GM12878 (cell line): ENCODE measurements around the gene PRRG4. TPM values are rescaled to one million over a fixed set of nuclear protein-coding genes. Genes with fewer than 3 reads are reported as not detected.

Source experiments
- ATAC-seq: fragments of 200-7000 bp; cut with Tn5 transposase; 3 replicates; pipeline ENCODE4 v1.9.1; 2020; ENCODE audit warnings: mild to moderate bottlenecking, moderate library complexity
- BruUV-seq: library from RNA; stranded (reverse); fragments of 400-500 nt; replicated peaks from 2 replicates; lab custom pipeline; 2021; lab: Mats Ljungman, UMichigan
- CTCF ChIA-PET: fragments of 300-600 bp; sonication (Branson Sonifier 250); formaldehyde crosslinking; extraction: SDS; loops from one replicate; lab custom pipeline; 2021; ENCODE audit warnings: inconsistent platforms; lab: Yijun Ruan, JAX
- POLR2A ChIA-PET: fragments of 350-600 bp; formaldehyde crosslinking; extraction: SDS; loops from one replicate; lab custom pipeline; 2021; ENCODE audit warnings: inconsistent platforms; lab: Charles Lee
- RAD21 ChIA-PET: fragments of 300-600 bp; sonication (Branson Sonifier 250); formaldehyde crosslinking; loops from one replicate; lab custom pipeline; 2023; ENCODE audit warnings: antibody characterized with exemption; ENCODE audit not compliant: unreplicated experiment; lab: Charles Lee
- SMC1A ChIA-PET: fragments of 300-600 bp; sonication (Branson Sonifier 250); formaldehyde crosslinking; loops from one replicate; lab custom pipeline; 2023; ENCODE audit not compliant: unreplicated experiment, uncharacterized antibody; lab: Charles Lee
- DNase-seq: peaks from one replicate; pipeline ENCODE4 v3.0.0-alpha.2; 2011; ENCODE audit warnings: low read depth, low spot score
- FAIRE-seq: peaks from 3 replicates; lab custom pipeline; 2011; peaks lifted over from hg19 to GRCh38; lab: Jason Lieb, UNC
- H2AFZ ChIP-seq: 2 replicates; pipeline ENCODE4 v1.6.0; 2011; ENCODE audit warnings: low read depth, low read length, control low read depth; ENCODE audit not compliant: control insufficient read depth
- H3K27ac ChIP-seq: 2 replicates; pipeline ENCODE4 v1.5.1; 2011; ENCODE audit warnings: control low read depth; ENCODE audit not compliant: control insufficient read depth, insufficient read depth
- H3K27me3 ChIP-seq, 2 experiments: replicated peaks in 1 of 2; 2 replicates each; pipeline versions ENCODE4 v1.6.0 to v1.6.1; 2011; ENCODE audit warnings: low read length in 1 of 2; ENCODE audit not compliant: control insufficient read depth in 2 of 2, insufficient read depth in 2 of 2
- H3K36me3 ChIP-seq, 2 experiments: 2 replicates each; pipeline ENCODE4 v1.5.1; 2011; ENCODE audit warnings: low read length in 1 of 2; ENCODE audit not compliant: control insufficient read depth in 2 of 2, insufficient read depth in 2 of 2
- H3K4me1 ChIP-seq: 2 replicates; pipeline ENCODE4 v1.6.1; 2011; ENCODE audit warnings: mild to moderate bottlenecking, low read length, moderate library complexity, mixed read lengths; ENCODE audit not compliant: control insufficient read depth, insufficient read depth
- H3K4me2 ChIP-seq: 2 replicates; pipeline ENCODE4 v1.6.0; 2011; ENCODE audit warnings: control low read depth; ENCODE audit not compliant: control insufficient read depth, insufficient read depth
- H3K4me3 ChIP-seq: fragments of 200-600 bp; sonication (generic); 2 replicates; pipeline ENCODE4 v1.5.1; 2016
- H3K79me2 ChIP-seq: 2 replicates; pipeline ENCODE4 v1.6.0; 2011; ENCODE audit warnings: low read length; ENCODE audit not compliant: control insufficient read depth, insufficient read depth
- H3K9ac ChIP-seq: 2 replicates; pipeline ENCODE4 v1.8.0; 2011; ENCODE audit warnings: low read length, control low read depth, mixed read lengths; ENCODE audit not compliant: control insufficient read depth, insufficient read depth
- H3K9me3 ChIP-seq: replicated peaks from 3 replicates; pipeline ENCODE4 v1.5.1; 2011; ENCODE audit warnings: mild to moderate bottlenecking, low read length; ENCODE audit not compliant: control insufficient read depth, insufficient read depth
- H4K20me1 ChIP-seq: 2 replicates; pipeline ENCODE4 v1.6.0; 2011; ENCODE audit not compliant: control insufficient read depth, insufficient read depth
- BCL11A ChIP-seq: IDR thresholded peaks from 2 replicates; pipeline ENCODE4 v1.6.1; 2011; ENCODE audit warnings: low read depth, low read length
- CHD1 ChIP-seq: IDR thresholded peaks from 2 replicates; pipeline ENCODE4 v1.6.1; 2012; ENCODE audit warnings: low read depth, low read length, improper control_type of control experiment
- CHD2 ChIP-seq: IDR thresholded peaks from 2 replicates; pipeline ENCODE4 v1.6.1; 2011; ENCODE audit warnings: low read depth, low read length, improper control_type of control experiment, borderline replicate concordance
- CHD4 ChIP-seq: fragments of 200-600 bp; sonication (generic); IDR thresholded peaks from 2 replicates; pipeline ENCODE4 v1.6.1; 2016; ENCODE audit warnings: mild to moderate bottlenecking
- ETV6 ChIP-seq, 2 experiments: fragments of 450-650 bp in 1 of 2; IDR thresholded peaks in 1 of 2; conservative IDR thresholded peaks in 1 of 2; 2 replicates each; pipeline ENCODE4 v1.6.1; 2014; ENCODE audit warnings: antibody characterized with exemption in 1 of 2, borderline replicate concordance in 1 of 2, low read depth in 1 of 2, mild to moderate bottlenecking in 1 of 2, moderate library complexity in 1 of 2
- MTA2 ChIP-seq: fragments of 450-650 bp; IDR thresholded peaks from 2 replicates; pipeline ENCODE4 v1.6.1; 2016; ENCODE audit warnings: low read depth, mild to moderate bottlenecking, moderate library complexity
- NFIC ChIP-seq: IDR thresholded peaks from 2 replicates; pipeline ENCODE4 v1.6.1; 2012; ENCODE audit warnings: low read depth, mild to moderate bottlenecking, inconsistent platforms, low read length, moderate library complexity
- RBBP5 ChIP-seq: fragments of 200-600 bp; sonication (generic); conservative IDR thresholded peaks from 2 replicates; pipeline ENCODE4 v1.6.1; 2016
- SP1 ChIP-seq: IDR thresholded peaks from one replicate; pipeline ENCODE4 v1.6.1; 2011; ENCODE audit warnings: low read depth, low read length
- ZBED1 ChIP-seq: IDR thresholded peaks from 2 replicates; pipeline ENCODE4 v1.6.1; 2016; ENCODE audit warnings: borderline replicate concordance
- ZNF274 ChIP-seq: IDR thresholded peaks from one replicate; pipeline ENCODE4 v1.8.0; 2011; ENCODE audit not compliant: insufficient read length, insufficient read depth
- ZNF622 ChIP-seq: fragments of 450-650 bp; IDR thresholded peaks from 2 replicates; pipeline ENCODE4 v1.6.1; 2017; ENCODE audit warnings: mild to moderate bottlenecking, inconsistent platforms
- WGBS: methylation state at CpG from one replicate; pipeline ENCODE4 v1.1.6; 2016; ENCODE audit warnings: low lambda C conversion rate; ENCODE audit not compliant: insufficient replicate concordance, insufficient coverage; ENCODE audit errors: missing lambda C conversion rate; 5-methylcytosine and 5-hydroxymethylcytosine counted together
- in situ Hi-C: fragments of 300-500 bp; cut with MboI; formaldehyde crosslinking; loops from 9 replicates; pipeline ENCODE4 v1.14.3; 2018; ENCODE audit warnings: mixed read lengths
- intact Hi-C: fragments of 100-400 bp; cut with micrococcal nuclease; formaldehyde crosslinking; loops from one replicate; pipeline ENCODE4 v1.14.2; 2022; ENCODE audit not compliant: unreplicated experiment
- polyA plus RNA-seq, 11 experiments: library from polyadenylated mRNA; depleted of rRNA in 4 of 11; unstranded in 6 of 11; stranded (reverse) in 5 of 11; fragments of >200 nt; fragmentation: Nextera tagmentation in 4 of 11; fragmentation: Illumina TruSeq in 1 of 11; extraction: Ambion mirVana in 4 of 11; extraction: Trizol in 1 of 11; gene quantifications; 1 replicate in 1 of 11; 2 replicates in 10 of 11; pipeline versions ENCODE4 v1.2.1 to v1.2.3, GENCODE V29; 2011 to 2016; ENCODE audit warnings: inconsistent platforms in 2 of 11, missing spikeins in 2 of 11, low read depth in 1 of 11
- total RNA-seq, 4 experiments: library from RNA; depleted of rRNA in 3 of 4; stranded (reverse); fragments of >200 nt in 3 of 4; fragmentation: Illumina TruSeq in 1 of 4; extraction: Trizol in 1 of 4; gene quantifications; 2 replicates each; pipeline versions ENCODE4 v1.2.1 to v1.2.3, GENCODE V29; 2013 to 2021
- TF ChIP-seq, protein P1 (sequence below): IDR thresholded peaks from 2 replicates; pipeline ENCODE4 v1.6.1; 2011; ENCODE audit warnings: low read depth, mild to moderate bottlenecking, low read length, moderate library complexity, borderline replicate concordance; ENCODE audit errors: extremely low read depth

The PRRG4 gene
- total and polyA plus RNA-seq, 10 of the 15 experiments (the other 5 are each of a cell fraction or from before 2014, with no cell fraction given), result 0.55 to 4.9 (median 1.9) TPM

DNA sequence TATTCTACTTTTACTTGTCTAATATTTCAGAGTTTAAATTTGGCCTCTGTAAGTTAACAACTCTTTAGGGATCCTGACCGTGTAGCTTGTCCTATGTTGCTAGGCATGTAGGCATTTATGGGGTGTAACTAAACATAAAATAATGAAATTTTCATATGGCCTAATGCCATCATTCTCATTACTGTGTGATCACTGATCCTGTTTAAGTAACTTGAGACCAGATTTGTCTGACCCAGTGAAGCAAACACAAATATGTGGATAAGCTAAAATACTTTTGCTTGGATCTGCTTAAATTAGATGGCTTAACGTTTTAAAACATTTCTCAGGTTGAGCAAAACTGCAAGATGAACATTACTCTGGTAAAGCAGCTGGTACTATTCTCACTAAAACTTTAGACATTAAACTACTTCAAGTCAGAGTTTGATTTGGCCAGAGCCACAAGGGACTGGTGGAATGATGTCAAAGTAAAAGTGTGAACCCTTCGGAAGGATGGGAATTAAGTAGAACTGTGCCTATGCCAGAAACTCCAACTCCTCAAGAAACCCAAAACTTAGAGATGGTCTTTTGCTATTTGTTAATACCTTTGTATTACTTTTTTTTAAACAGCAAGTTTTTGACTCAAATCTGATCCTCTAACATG is 75.4 kb downstream of the PRRG4 start:
- H3K79me2 ChIP-seq, result peaks cover 61% of the 10 kb centered on the region
- no peak overlapping the region for H3K9ac ChIP-seq
- no TSS peak for BruUV-seq
- H3K36me3 ChIP-seq, result peaks cover 0 to 7% of the 10 kb centered on the region in 2 experiments; a peak in 1 of 4 replicates
- ATAC-seq (no peak), FAIRE-seq (no peak), DNase-seq (no peak)
- intact Hi-C loops (no loop called here), in situ Hi-C loops (no loop called here)
- H3K4me2 ChIP-seq, result no peak overlapping the region
- no peak for TF ChIP-seq ZNF274
- TF ChIP-seq, protein P1, sequence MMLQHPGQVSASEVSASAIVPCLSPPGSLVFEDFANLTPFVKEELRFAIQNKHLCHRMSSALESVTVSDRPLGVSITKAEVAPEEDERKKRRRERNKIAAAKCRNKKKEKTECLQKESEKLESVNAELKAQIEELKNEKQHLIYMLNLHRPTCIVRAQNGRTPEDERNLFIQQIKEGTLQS, result no peak
- TF ChIP-seq ETV6 (conservative IDR thresholded peaks at IDR 0.05 in 1 of 2, IDR thresholded peaks at IDR 0.05 in 1 of 2; ENCODE audit: borderline replicate concordance in 1 of 2, low read depth in 1 of 2), result no peak
- no peak for TF ChIP-seq NFIC
- TF ChIP-seq RBBP5, result no peak
- no peak for TF ChIP-seq SP1
- no peak for TF ChIP-seq CHD1
- no peak for TF ChIP-seq ZBED1
- no peak for TF ChIP-seq CHD2
- TF ChIP-seq BCL11A, result no peak
- TF ChIP-seq MTA2, result no peak
- no peak for TF ChIP-seq CHD4
- no peak for TF ChIP-seq ZNF622
- 28% methylated on average over 3 of the region's 3 CpGs for WGBS
- no peaks in the 10 kb centered on the region; the same call in 1 of the 2 replicates for H3K4me1 ChIP-seq
- no peak overlapping the region for H3K4me3 ChIP-seq
- POLR2A ChIA-PET, result interaction anchor here (0.5 to 1.2 kb wide), 3 partner anchors 13 to 360 kb away, joined by 3 to 4 read pairs (median 3); no protein-coding TSS in a partner anchor
- H2AFZ ChIP-seq, result no peak overlapping the region
- H3K27me3 ChIP-seq, result no peaks in the 10 kb centered on the region
- RAD21 ChIA-PET, result interaction anchor here (0.9 to 1.3 kb wide), 2 partner anchors 13 to 26 kb away, joined by 3 to 4 read pairs; partner anchors contain the start of gene QSER1
- CTCF ChIA-PET, result interaction anchor here (1.0 to 2.0 kb wide), 4 partner anchors 9 to 811 kb away, joined by 3 to 7 read pairs (median 4); no protein-coding TSS in a partner anchor
- no peak overlapping the region for H3K27ac ChIP-seq
- H4K20me1 ChIP-seq, result no peaks in the 10 kb centered on the region
- SMC1A ChIA-PET, result interaction anchor here (0.7 to 2.3 kb wide), 4 partner anchors 9 to 11 kb away, joined by 3 to 7 read pairs (median 4); no protein-coding TSS in a partner anchor
- no peaks in the 10 kb centered on the region; the same call in 2 of the 3 replicates for H3K9me3 ChIP-seq

Other genes starting within 250 kb of the PRRG4 start
- gene EIF3M, start 246.1 kb upstream of the PRRG4 start, total RNA-seq (2014; rRNA removed), result 463 and 536 TPM in 2 replicates
- 562 and 568 TPM in 2 replicates for gene EIF3M, start 246.1 kb upstream of the PRRG4 start, total RNA-seq (2014; rRNA removed; fragmentation: Illumina TruSeq; extraction: Trizol)
- 389 and 392 TPM in 2 replicates for gene EIF3M, start 246.1 kb upstream of the PRRG4 start, total RNA-seq (2021)
- gene EIF3M, start 246.1 kb upstream of the PRRG4 start, polyA plus RNA-seq (2011; rRNA removed), result 641 and 834 TPM in 2 replicates
- gene EIF3M, start 246.1 kb upstream of the PRRG4 start, polyA plus RNA-seq (2014; fragmentation: Illumina TruSeq; extraction: Trizol), result 781 and 968 TPM in 2 replicates
- 1,000 to 10,000 TPM; 1,121 to 1,205 TPM for gene EIF3M, start 246.1 kb upstream of the PRRG4 start, polyA plus RNA-seq (2014; fragmentation: Nextera tagmentation; extraction: Ambion mirVana)
- 473 and 574 TPM in 2 replicates for gene EIF3M, start 246.1 kb upstream of the PRRG4 start, polyA plus RNA-seq (2014; rRNA removed)
- gene EIF3M, start 246.1 kb upstream of the PRRG4 start, polyA plus RNA-seq (2016; fragmentation: Nextera tagmentation; extraction: Ambion mirVana), result 100 to 1,000 TPM; 539 to 612 TPM
- 0.16 and 0.23 TPM in 2 replicates for gene CCDC73, start 35.3 kb upstream of the PRRG4 start, total RNA-seq (2014; rRNA removed)
- 0.27 and 0.78 TPM in 2 replicates for gene CCDC73, start 35.3 kb upstream of the PRRG4 start, total RNA-seq (2014; rRNA removed; fragmentation: Illumina TruSeq; extraction: Trizol)
- 0.05 and 0.11 TPM in 2 replicates for gene CCDC73, start 35.3 kb upstream of the PRRG4 start, total RNA-seq (2021)
- gene CCDC73, start 35.3 kb upstream of the PRRG4 start, polyA plus RNA-seq (2011; rRNA removed), result 0.16 and 0.32 TPM in 2 replicates
- 0.10 TPM in 1 of 2 replicates, not detected in the other for gene CCDC73, start 35.3 kb upstream of the PRRG4 start, polyA plus RNA-seq (2014; fragmentation: Illumina TruSeq; extraction: Trizol)
- gene CCDC73, start 35.3 kb upstream of the PRRG4 start, polyA plus RNA-seq (2014; fragmentation: Nextera tagmentation; extraction: Ambion mirVana), result under 1 TPM; 0.11 to 0.57 TPM
- gene CCDC73, start 35.3 kb upstream of the PRRG4 start, polyA plus RNA-seq (2014; rRNA removed), result 0.05 and 0.09 TPM in 2 replicates
- gene CCDC73, start 35.3 kb upstream of the PRRG4 start, polyA plus RNA-seq (2016; fragmentation: Nextera tagmentation; extraction: Ambion mirVana), result under 1 TPM; 0.05 to 0.20 TPM
- 12.8 and 13.1 TPM in 2 replicates for gene QSER1, start 62.9 kb downstream of the PRRG4 start, total RNA-seq (2014; rRNA removed)
- 11.8 and 14.0 TPM in 2 replicates for gene QSER1, start 62.9 kb downstream of the PRRG4 start, total RNA-seq (2014; rRNA removed; fragmentation: Illumina TruSeq; extraction: Trizol)
- gene QSER1, start 62.9 kb downstream of the PRRG4 start, total RNA-seq (2021), result 13.9 and 15.0 TPM in 2 replicates
- 12.8 and 20.3 TPM in 2 replicates for gene QSER1, start 62.9 kb downstream of the PRRG4 start, polyA plus RNA-seq (2011; rRNA removed)
- 14.4 and 16.6 TPM in 2 replicates for gene QSER1, start 62.9 kb downstream of the PRRG4 start, polyA plus RNA-seq (2014; fragmentation: Illumina TruSeq; extraction: Trizol)
- gene QSER1, start 62.9 kb downstream of the PRRG4 start, polyA plus RNA-seq (2014; fragmentation: Nextera tagmentation; extraction: Ambion mirVana), result 1 to 10 TPM; 2.1 to 2.9 TPM
- gene QSER1, start 62.9 kb downstream of the PRRG4 start, polyA plus RNA-seq (2014; rRNA removed), result 5.7 and 7.0 TPM in 2 replicates
- gene QSER1, start 62.9 kb downstream of the PRRG4 start, polyA plus RNA-seq (2016; fragmentation: Nextera tagmentation; extraction: Ambion mirVana), result 1 to 10 TPM; 3.8 to 4.5 TPM
- 0.44 and 0.73 TPM in 2 replicates for gene DEPDC7, start 186.0 kb downstream of the PRRG4 start, total RNA-seq (2014; rRNA removed)
- gene DEPDC7, start 186.0 kb downstream of the PRRG4 start, total RNA-seq (2014; rRNA removed; fragmentation: Illumina TruSeq; extraction: Trizol), result 0.54 and 0.78 TPM in 2 replicates
- gene DEPDC7, start 186.0 kb downstream of the PRRG4 start, total RNA-seq (2021), result 0.56 and 0.58 TPM in 2 replicates
- gene DEPDC7, start 186.0 kb downstream of the PRRG4 start, polyA plus RNA-seq (2011; rRNA removed), result 0.48 and 1.0 TPM in 2 replicates
- 0.50 and 0.57 TPM in 2 replicates for gene DEPDC7, start 186.0 kb downstream of the PRRG4 start, polyA plus RNA-seq (2014; fragmentation: Illumina TruSeq; extraction: Trizol)
- gene DEPDC7, start 186.0 kb downstream of the PRRG4 start, polyA plus RNA-seq (2014; fragmentation: Nextera tagmentation; extraction: Ambion mirVana), result under 1 TPM; 0.06 to 0.26 TPM
- 0.47 and 0.57 TPM in 2 replicates for gene DEPDC7, start 186.0 kb downstream of the PRRG4 start, polyA plus RNA-seq (2014; rRNA removed)
- gene DEPDC7, start 186.0 kb downstream of the PRRG4 start, polyA plus RNA-seq (2016; fragmentation: Nextera tagmentation; extraction: Ambion mirVana), result 1 to 10 TPM in 1 of 2 experiments, under 1 TPM in 1; 0.45 to 1.1 TPM
- gene TCP11L1, start 209.6 kb downstream of the PRRG4 start, total RNA-seq (2014; rRNA removed), result 11.6 and 13.3 TPM in 2 replicates
- gene TCP11L1, start 209.6 kb downstream of the PRRG4 start, total RNA-seq (2014; rRNA removed; fragmentation: Illumina TruSeq; extraction: Trizol), result 12.9 and 13.5 TPM in 2 replicates
- 14.1 and 14.3 TPM in 2 replicates for gene TCP11L1, start 209.6 kb downstream of the PRRG4 start, total RNA-seq (2021)
- 13.9 and 14.8 TPM in 2 replicates for gene TCP11L1, start 209.6 kb downstream of the PRRG4 start, polyA plus RNA-seq (2011; rRNA removed)
- gene TCP11L1, start 209.6 kb downstream of the PRRG4 start, polyA plus RNA-seq (2014; fragmentation: Illumina TruSeq; extraction: Trizol), result 12.5 and 13.2 TPM in 2 replicates
- gene TCP11L1, start 209.6 kb downstream of the PRRG4 start, polyA plus RNA-seq (2014; fragmentation: Nextera tagmentation; extraction: Ambion mirVana), result 1 to 10 TPM; 5.3 to 5.8 TPM
- 10.6 and 15.7 TPM in 2 replicates for gene TCP11L1, start 209.6 kb downstream of the PRRG4 start, polyA plus RNA-seq (2014; rRNA removed)
- 10 to 100 TPM; 11.9 to 12.5 TPM for gene TCP11L1, start 209.6 kb downstream of the PRRG4 start, polyA plus RNA-seq (2016; fragmentation: Nextera tagmentation; extraction: Ambion mirVana)